Activated CD4-positive, alpha-beta T cell treated with anti-CD3 and anti-CD28 coated beads, Interleukin-2, amount 50 U/mL, for 24 hours (primary cell): ENCODE results near the gene PON2.
"Not testable (repeated sequence)": the region's sequence is repeated elsewhere in the genome, so short reads cannot be mapped to it uniquely, and the experiment has no call there.

ENCODE experiments used
- DNase-seq, 2 donors: peaks; one replicate each; pipeline ENCODE4 v3.0.0-alpha.2; 2020; ENCODE audit warnings: low read depth in 1 of 2, low spot score in 1 of 2

PON2 gene

DNA sequence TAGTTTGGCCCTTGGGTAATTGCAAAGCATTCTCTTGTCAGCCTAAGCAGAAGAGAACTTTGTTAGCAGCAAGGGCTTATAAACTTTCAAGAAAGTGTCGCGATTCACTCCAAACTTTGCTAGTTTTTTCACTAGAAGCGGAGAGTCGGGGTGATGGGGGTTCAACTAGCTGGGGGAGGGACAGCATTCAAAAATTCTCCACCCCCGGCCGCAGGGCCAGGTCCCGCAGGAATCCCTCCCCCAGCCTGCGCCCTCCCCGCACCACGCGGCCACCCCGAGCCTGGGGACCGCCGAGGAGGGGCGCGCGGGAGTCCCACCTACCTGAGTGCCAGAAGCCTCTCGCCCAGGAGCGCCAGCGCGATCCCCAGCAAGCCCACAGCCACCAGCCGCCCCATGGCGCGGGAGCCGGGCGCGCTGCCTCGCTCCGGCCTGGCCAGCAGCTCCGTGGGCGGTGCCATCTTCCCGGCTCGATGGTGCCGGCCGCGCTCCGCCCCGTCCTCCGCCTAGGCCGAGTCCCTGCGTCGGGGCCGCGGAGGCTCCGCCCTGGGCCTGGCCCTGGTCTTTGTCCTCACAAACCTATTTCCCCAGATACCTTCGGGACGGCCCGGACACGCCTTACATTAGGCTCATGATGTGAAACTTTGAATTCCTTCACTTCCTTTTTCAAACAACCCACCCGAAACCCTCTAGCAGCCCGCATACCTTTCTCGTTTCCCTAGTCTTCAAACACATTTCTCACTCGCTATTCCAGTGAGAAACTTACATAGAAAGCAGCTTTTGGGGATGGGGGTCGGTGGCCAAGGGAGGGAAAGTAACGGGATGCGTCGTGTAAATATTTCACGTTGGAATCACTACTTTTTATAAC is at the start of gene PON2:
TSS of gene PON2 (minus strand) at position 472 of the 865 bp plus-strand sequence. CDS start at position 395, 77 bp downstream.
- peak in 1 of 2 donors; percentile 9 for DNase-seq

DNA sequence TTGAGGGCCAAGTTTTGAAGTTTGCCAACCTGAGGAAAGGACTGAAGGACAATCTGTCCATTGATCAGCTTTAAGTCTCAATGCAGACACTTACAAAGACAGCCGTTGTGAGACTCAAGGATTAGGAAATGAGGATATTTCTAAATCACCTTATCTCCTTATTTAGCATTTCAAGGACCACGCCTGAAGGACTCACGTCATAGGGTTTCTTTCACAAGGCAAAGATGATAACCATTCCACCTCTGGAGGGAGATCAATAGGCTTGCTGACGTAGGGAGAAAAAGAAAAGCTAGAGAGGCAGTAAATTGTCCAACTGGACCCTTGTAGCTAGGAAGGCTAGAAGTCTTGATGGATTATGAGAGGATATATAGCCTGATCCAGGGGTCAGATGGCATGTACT is 47.6 kb upstream of the PON2 start:
- no peak for DNase-seq

DNA sequence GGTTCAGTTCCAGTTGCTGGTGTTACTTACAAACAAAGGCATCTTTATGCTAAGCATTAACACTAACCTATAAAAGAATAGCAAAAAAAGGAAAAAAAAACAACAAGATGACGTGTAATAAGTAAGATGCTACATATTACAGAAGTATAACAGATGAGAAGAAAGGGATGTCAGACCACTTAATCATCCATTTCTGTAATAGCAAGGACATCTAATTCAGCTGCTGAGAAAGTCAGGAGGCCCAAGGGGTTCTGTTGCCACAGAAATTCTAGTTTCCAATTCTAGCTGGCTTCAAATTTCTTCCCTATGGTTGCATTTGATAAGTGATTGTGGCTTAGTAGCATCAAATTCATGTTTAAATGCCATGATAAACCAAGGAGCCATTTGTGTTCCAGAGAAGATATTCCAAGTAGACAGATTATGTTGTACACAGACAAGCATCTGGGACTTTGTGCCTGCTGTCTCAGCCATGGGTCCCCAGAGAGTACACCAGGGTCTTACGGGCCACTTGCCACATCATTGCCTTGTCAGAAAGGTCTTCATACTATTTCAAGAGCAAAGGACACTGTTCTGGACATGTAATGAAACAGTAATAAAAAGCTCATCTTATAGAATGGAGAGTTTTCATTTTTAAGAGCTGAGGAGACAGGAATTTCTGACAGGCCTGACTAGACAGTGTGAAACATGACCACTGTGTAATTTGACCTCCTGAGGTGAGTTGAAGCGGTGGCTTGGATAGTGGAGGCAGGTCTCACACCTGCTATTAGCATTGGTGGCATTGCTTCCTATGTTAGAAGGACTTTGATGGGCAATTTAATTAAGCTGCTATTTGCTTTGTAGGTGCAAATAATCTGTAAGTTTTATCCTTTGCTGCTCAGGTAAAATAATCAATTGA is 46.7 kb upstream of the PON2 start:
- no peak for DNase-seq

DNA sequence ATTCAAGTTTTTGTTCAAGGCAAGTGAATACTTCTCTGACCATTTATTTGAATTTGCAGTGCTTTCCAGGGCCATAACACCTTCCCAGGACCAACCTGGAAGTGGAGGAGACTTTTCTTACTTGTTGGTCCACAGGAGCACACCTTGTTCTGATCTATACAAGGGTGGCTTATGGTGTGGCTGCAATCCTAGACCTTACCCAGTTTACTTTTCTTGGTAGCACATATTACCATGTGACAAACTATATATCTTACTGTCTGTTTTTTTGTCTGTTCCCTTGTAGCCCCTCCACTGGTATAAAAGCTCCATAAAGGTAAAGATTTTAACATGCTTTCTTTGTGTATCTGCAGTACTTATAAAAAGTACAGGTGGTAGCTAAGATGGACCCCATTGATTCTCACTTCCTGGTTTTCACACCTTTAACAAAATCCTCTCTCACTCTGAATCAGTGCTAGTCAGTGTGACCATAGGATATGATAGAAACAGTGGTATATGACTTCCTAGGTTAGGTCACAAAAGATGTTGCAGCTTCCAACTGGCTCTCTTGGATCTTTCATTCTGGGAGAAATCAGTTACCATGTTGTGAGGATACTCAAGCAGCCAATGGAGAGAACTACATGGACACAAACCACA is 45.3 kb upstream of the PON2 start:
- no peak for DNase-seq

DNA sequence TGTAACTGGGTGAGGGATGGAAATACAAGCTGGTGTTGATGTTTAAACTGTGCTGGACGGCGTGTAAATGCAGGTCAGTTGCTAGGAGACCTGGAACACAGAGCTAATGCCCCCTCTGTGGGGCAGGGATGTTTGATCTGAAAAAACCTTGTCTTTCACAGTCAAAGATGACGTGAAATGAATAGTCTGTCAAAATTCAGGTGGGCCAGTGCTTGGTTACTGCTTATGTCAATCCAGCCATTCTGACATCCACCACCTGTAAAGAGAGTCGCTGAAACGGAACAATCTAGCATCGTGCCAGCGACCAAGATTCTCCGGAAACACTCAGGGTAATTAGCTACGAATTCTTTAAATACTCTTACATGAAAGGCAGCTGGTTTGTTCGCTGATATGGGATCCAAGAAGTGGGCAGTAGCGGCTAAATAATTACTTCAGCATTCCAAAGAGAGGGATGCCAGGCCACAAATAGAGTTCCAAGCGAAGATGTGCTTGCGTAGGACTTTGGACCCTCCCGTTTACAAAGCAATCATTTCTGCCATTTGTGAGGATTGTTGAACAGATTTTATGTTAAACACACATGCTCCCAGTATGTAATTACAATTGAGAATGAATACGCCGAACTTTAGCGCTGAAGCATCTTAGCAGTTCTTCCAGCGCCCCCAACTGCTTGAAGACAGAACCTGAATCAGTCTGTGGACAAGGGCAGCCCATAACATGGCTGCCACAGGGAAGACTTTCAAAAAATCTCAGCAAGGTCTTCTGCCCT is 43.6 kb upstream of the PON2 start:
- DNase-seq = no peak

DNA sequence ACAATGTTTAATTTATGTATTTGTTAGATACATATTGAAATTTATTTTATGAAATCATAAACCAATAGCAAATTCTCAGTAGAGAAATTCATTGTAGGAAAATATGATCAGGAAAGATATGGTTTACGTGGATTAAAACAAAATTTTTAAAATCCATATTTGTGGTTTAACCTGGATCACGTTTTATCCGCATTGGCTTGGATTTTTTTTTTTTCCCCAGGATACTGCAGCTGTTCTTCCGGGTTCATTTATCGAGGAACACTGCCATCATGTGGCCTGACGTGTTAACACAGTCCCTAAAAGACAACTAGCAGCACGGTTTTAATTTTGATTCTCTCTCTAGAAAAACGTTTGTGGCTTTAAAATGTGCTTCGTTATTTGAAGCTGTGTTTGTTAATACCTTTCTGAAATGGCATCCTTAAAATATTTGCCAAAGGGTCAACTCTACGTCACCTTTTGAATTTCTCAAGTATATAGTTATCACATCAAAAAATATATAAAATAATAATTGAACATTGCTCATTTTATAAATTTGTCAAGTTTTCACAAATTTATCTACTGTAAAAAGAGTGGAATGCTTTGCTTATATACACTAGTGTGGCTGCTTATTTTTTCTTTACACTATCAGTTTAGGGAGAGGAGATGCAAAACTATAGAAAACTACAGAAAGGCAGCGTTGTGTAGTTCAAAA is 42.2 kb upstream of the PON2 start:
- peak in 1 of 2 donors; percentile 37 for DNase-seq

- DNase-seq = no peak
Measured at GRCh38 chr7:95476072-95476847, 41.4 kb upstream of the PON2 start.

DNA sequence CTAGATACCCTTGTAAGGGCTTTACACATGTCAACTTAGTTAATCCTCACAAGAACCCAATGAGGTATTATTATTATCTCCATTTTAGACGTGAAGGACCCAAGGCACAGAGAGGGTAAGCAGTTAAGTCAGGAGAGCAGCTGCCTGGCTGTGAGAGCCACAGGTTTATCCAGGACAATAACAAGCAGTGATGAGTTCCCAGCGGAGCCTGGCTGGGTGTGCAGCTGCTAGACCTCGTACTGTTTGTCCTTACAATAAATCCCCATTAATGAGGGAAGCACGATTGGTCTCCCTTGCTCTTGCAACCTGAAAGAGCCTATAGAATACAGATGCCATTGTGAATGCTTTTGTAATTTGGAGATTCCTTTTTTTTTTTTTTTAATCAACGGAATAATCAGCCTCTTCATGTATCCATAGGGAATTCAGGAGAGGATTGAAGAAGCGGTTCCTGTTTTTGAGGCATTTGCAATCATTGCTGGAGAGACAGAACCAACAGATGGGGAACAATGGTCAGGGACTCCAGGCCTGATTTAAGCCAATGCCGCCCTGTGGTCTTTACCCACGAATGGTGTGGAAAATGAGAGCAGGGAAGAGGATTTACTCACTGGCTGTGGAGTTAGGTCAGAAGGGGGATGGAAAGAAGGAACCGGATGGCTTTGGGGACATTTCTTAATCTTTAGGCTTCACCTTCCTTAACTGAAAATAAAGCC is 38.6 kb upstream of the PON2 start:
- no peak for DNase-seq

DNA sequence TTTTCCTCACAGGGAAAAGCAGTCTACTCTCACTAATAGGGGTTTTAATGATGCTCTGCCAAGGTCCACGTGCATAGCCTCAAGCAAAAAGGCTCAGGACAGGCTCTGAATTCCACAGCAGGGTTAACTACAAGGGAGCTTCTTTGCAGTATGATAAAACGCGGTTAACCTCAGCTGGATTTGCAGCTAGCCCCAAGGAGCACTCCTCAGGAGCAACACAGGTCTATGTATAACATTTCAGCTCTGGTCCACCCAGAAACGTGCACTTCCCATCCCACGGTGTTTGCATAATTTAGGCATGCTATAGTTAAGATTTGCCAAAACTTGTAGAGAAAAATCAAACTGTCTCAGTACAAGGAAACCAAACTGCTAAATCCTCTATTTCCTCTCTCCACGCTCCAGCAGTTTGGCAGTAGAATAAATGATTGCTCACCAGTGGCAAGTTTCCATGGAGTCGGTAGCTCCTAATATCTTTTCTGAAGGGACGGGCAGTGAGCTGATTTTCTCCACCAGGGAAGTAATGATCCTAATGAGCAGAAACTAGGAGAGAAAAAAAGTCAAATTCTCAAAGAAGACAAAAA is 37.8 kb upstream of the PON2 start:
- no peak for DNase-seq

- DNase-seq = no peak
Measured at GRCh38 chr7:95471071-95471470, 36.2 kb upstream of the PON2 start.

DNA sequence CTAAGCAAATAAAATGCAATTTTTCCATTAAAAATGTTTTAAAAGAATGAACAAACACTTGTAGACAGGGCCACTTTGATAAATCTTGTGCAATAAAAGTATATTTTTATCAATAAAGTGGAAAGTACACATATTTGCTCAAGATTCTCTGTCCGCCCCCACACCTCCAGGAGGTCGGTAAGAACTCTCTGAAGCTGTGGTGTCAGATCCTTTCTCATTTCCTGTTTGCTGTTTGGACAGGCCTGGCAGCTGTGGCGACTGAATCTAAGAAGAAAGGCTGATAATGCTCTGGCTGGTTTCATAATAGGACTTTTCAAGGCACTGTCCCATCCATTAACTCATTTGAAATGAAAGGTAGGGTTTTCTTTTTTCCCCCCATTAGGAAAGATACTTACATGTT is 35.6 kb upstream of the PON2 start:
- no peak for DNase-seq

- no peak for DNase-seq
Measured at GRCh38 chr7:95469848-95470247, 35.0 kb upstream of the PON2 start.

GRCh38 chr7:95469187-95469586 is 34.4 kb upstream of the PON2 start:
- no peak for DNase-seq

DNA sequence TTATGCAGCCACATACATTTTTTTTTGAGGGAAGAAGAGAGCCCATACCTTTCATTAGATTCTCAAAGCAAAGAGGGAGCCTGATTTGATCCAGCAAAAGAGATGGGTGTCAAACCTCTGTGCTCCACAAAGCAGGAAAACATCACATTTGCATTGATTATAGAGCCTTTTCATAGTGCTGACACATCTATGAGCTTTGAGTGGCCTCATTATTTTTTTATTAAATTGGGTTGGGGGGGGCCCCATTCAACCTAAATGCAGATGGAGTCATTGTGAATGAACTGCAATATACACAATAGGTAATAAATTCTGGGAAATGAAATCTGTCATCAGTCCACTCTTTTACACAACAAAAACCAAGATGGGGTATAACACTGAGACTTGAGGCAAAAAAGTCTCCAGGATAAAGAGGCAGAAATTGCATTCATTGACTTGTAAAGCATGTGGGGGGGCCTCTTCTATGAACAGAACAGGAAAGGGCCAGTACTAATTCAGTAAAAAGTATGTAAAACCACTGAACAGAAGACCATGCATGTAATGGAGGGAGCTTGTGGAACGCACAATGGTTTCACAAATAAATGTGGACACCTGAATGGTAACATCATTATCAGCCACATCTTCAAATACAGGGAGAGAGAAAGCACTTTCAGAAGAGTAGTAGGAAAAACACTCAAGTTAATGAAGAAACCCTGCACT is 33.2 kb upstream of the PON2 start:
- no peak for DNase-seq

DNA sequence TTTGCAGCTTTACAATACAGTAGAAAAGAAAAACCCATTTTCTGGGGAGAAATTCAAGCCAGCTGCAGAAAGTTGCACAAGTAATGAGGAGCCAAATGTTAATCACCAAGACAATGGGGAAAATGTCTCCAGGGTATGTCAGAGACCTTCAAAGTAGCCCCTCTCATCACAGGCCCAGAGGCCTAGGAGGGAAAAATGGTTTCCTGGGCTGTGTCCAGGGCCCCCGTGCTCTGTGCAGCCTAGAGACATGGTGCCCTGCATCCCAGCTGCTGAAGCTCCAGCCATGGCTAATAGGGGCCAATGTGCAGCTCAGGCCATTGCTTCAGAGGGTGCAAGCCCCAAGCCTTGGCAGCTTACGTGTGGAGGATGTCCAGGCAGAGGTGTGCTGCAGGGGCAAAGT is 25.8 kb upstream of the PON2 start:
- not testable (repeated sequence) for DNase-seq

DNA sequence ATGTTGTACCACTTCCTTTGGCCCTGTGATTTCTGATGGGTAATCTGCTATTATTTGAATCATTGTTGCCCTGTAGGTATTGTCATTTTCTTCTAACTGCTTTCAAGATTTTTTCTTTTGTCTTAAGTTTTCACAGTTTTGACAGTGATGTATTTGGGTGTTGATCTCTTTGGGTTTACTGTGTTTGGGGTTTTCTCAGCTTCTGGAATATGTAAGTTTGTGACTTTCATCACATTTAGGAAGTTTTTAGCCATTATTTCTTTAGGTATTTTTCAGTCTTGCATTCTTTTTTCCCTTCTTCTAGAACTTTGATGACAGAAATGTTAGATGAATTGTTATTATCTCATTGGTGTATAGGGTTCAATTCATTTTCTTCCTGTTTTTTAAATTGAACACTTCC is 23.1 kb upstream of the PON2 start:
- no peak for DNase-seq

DNA sequence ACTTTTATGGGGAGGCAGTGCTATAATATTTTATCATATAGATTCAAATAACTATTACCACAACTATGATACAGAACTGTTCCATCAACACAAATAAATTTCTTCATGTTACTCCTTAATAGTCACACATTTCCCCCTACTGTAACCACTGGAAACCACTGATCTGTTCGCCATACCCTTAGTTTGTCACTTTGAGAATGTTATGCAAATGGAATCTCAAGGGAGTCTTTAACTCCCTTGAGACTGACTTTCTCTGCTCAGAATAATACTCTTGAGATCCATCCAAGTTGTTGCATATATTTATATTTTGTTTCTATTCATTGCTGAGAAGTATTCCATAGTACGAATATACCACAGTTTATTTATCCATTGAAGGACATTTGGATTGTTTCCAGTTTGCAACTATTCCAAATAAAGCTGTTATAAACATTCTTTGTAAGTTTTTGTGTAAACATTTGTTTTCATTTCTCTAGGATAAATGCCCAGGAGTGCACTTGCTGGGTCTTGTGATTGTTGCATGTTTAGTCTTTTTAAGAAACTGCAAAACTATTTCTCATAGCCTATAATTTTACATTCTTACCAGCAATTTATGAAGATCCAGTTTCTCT is 19.7 kb upstream of the PON2 start:
- DNase-seq = no peak

- DNase-seq = no peak
Measured at GRCh38 chr7:95446618-95447017, 11.8 kb upstream of the PON2 start.
